Measurements from ENCODE around the gene LRIF1. TPM values are rescaled to one million over a fixed set of nuclear protein-coding genes. Genes with fewer than 3 reads are reported as not detected.

LRIF1 gene
- total and polyA plus RNA-seq, 5 donors: 13.4 to 18.1 (median 15.7) TPM

DNA sequence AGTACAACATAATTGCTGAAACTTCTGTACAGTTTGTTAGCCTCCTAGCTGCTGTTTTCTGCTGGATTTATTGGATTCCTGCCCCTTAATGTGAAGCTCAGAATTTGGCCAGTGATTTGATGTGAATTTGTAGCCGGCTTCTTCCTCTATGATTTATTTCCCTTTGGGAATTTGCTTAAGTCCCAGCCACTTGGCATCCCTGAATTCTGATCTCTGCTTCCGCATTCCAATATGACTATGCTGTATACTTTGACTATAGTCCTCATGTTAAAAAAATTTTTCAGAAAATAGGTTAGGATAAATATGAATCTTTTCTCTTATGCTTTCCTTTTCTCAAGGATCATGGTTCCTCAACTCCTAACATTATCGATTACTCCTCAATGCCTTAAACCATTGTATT is 12.4 kb upstream of the LRIF1 start:
- Histone ChIP-seq H3K27ac (ENCODE audit: low read length) (no peak overlapping the region), H3K4me1 (ENCODE audit: control insufficient read depth, insufficient read depth, low read length) (no peaks in the 10 kb centered on the region), H3K4me3 (ENCODE audit: low read length) (no peak overlapping the region), H3K9me3 (ENCODE audit: control insufficient read depth, low read length) (no peaks in the 10 kb centered on the region), H3K27me3 (ENCODE audit: control insufficient read depth, insufficient read depth) (peaks cover 3% of the 10 kb centered on the region)
- intact Hi-C loops (cut with DNase I): no loop called here
- ATAC-seq (no peak), DNase-seq (no peak)
- 88% methylated on average over 3 of the region's 3 CpGs for WGBS

DNA sequence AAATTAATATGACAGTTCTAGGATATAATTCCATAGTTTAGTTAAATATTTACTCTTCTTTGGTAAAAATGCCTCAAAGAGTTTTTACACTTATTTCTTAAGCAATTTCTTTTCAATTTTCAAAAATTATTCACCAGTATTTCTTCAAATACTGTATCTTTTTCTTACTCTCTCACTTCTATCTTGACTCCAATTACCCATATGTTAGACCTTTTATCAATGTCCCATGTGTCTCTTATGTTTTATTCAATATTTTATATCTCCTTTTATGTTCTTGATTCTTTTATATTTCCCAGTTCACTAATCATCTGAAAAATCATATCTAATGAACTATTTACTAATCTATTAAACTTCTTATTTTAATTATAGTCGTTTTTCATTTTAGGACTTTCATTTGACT is 11.5 kb upstream of the LRIF1 start:
- Histone ChIP-seq H3K4me3 (ENCODE audit: low read length) (no peak overlapping the region), H3K4me1 (ENCODE audit: control insufficient read depth, insufficient read depth, low read length) (no peaks in the 10 kb centered on the region), H3K9me3 (ENCODE audit: control insufficient read depth, low read length) (no peaks in the 10 kb centered on the region), H3K27me3 (ENCODE audit: control insufficient read depth, insufficient read depth) (peaks cover 3% of the 10 kb centered on the region), H3K27ac (ENCODE audit: low read length) (no peak overlapping the region)
- 47% methylated on average over 1 of the region's 1 CpG for WGBS
- no peak for DNase-seq
- no peak for ATAC-seq
- intact Hi-C loops (cut with DNase I): no loop called here

DNA sequence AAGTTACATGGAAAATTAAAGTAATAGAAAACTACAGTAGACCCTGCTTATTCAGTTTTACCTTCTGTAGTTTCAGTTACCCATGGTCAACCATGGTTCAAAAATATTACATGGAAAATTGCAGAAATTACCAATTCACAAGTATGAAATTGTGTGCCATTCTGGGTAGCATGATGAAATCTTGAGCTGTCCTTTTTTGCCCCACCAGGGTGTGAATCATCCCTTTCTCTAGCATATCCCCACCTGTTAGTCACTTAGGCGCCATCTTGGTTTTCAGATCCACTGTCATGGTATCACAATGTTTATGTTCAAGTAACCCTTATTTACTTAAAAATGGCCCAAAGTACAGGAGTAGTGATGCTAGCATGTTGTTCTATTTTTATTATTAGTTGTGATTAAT is 3.5 kb upstream of the LRIF1 start:
- Histone ChIP-seq H3K4me1 (ENCODE audit: control insufficient read depth, insufficient read depth, low read length) (no peaks in the 10 kb centered on the region), H3K27me3 (ENCODE audit: control insufficient read depth, insufficient read depth) (peaks cover 9% of the 10 kb centered on the region), H3K4me3 (ENCODE audit: low read length) (no peak overlapping the region), H3K9me3 (ENCODE audit: control insufficient read depth, low read length) (peaks cover 1% of the 10 kb centered on the region), H3K27ac (ENCODE audit: low read length) (no peak overlapping the region)
- ATAC-seq (no peak), DNase-seq (no peak)
- whole genome bisulfite sequencing: 64% methylated on average over 1 of the region's 1 CpG
- intact Hi-C loops (cut with DNase I): no loop called here

DNA sequence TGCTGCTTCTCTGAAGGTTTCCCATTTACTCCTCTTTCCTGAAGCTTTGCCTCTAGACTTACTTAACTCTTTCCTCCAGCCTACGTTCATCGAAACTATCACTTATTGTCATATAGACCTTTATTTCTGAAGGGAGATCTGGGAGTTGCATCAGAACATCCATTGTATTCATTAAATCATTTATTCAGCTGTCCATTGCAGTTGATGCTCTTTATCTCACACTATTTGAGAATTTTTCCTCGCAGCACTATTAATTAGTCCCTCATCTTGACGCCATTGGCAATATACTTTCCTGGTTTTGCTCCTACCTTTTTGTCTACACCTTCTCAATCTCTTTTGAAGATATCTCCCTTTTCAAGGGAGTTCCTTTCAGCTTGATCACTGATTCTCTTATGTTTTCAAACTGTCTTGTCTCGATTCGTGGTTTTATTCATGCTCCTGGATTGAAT is 757 bp upstream of the LRIF1 start:
- H3K27ac ChIP-seq (ENCODE audit: low read length): peak overlapping the region; percentile 45
- intact Hi-C loops (cut with DNase I): no loop called here

DNA sequence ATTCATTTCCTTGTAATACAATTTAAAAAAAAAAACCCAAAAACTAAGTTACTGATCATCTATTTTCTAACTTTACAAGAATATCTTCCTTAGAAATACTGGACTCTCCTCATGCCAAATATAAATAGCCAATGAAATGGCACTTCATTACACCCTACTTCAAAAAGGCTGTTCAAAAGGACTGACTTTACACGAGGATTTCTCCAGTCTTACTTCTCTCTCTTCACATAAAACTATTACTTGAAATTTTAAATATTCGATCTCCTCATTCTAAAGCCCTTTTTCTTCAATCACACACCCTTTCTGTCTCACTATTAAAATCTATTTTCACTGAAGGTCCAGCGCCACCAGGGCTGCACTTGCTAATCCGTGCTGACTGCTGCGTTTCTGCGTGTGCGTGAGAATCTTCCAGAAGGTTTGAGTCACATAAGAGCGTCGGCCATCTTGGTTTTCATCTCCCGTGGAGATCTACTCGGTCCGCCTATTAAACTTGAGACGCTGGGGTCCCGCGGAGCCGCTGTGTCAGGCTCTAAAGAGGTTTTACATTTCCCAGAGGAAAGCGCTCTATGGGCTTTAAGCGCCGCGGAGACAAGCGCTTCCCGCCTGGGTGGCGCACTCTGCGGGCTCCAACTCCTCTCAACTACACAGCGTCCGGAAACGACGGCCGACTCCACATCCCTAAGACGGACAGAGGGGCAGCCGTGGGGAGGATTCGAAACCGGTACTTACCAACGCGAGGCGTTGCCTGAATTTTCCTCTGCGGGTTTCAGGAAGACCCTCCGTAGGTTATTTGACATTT is 631 bp downstream of the LRIF1 start:
- Histone ChIP-seq H3K9me3 (ENCODE audit: control insufficient read depth, low read length) (peaks cover 1% of the 10 kb centered on the region), H3K27me3 (ENCODE audit: control insufficient read depth, insufficient read depth) (peaks cover 2% of the 10 kb centered on the region), H3K4me3 (ENCODE audit: low read length) (peak overlapping the region; percentile 67), H3K27ac (ENCODE audit: low read length) (peak overlapping the region; percentile 95), H3K4me1 (ENCODE audit: control insufficient read depth, insufficient read depth, low read length) (no peaks in the 10 kb centered on the region)
- intact Hi-C loops (cut with DNase I): no loop called here
- DNase-seq (peak; percentile 58 to 72 (median 67)), ATAC-seq (peak; percentile 61 to 70)
- 5% methylated on average over 38 of the region's 38 CpGs for WGBS

More for the DNA sequence above, 757 bp upstream of the LRIF1 start:
- ATAC-seq: no peak
- no peaks in the 10 kb centered on the region for H3K4me1 ChIP-seq (ENCODE audit: control insufficient read depth, insufficient read depth, low read length)
- no peak for DNase-seq
- H3K4me3 ChIP-seq (ENCODE audit: low read length): peak overlapping the region; percentile 64
- H3K9me3 ChIP-seq (ENCODE audit: control insufficient read depth, low read length): peaks cover 1% of the 10 kb centered on the region
- 59% methylated on average over 6 of the region's 6 CpGs for WGBS
- H3K27me3 ChIP-seq (ENCODE audit: control insufficient read depth, insufficient read depth): peaks cover 7% of the 10 kb centered on the region

DNA sequence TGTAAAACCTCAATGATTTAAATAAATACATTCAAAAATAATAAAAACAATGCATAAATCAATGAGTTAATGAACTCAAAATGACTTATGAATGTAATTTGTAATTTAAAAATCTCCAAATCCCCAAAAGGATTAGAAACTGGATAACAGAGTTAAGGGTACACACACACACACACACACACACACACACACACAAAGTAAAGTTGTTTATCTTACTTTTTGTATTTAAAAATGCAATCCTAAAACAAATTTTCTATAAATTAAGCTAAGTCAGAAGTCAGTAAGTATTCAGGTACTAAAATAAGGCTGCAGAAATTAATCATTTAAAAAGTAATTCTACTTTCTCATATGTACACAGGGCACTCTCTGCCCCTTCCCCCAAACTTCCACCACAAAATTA is 1.8 kb downstream of the LRIF1 start:
- H3K27me3 ChIP-seq (ENCODE audit: control insufficient read depth, insufficient read depth): peaks cover 2% of the 10 kb centered on the region
- DNase-seq: no peak
- ATAC-seq: no peak
- intact Hi-C loops (cut with DNase I): no loop called here
- no peak overlapping the region for H3K27ac ChIP-seq (ENCODE audit: low read length)
- H3K9me3 ChIP-seq (ENCODE audit: control insufficient read depth, low read length): peaks cover 1% of the 10 kb centered on the region
- no peak overlapping the region for H3K4me3 ChIP-seq (ENCODE audit: low read length)
- no peaks in the 10 kb centered on the region for H3K4me1 ChIP-seq (ENCODE audit: control insufficient read depth, insufficient read depth, low read length)

DNA sequence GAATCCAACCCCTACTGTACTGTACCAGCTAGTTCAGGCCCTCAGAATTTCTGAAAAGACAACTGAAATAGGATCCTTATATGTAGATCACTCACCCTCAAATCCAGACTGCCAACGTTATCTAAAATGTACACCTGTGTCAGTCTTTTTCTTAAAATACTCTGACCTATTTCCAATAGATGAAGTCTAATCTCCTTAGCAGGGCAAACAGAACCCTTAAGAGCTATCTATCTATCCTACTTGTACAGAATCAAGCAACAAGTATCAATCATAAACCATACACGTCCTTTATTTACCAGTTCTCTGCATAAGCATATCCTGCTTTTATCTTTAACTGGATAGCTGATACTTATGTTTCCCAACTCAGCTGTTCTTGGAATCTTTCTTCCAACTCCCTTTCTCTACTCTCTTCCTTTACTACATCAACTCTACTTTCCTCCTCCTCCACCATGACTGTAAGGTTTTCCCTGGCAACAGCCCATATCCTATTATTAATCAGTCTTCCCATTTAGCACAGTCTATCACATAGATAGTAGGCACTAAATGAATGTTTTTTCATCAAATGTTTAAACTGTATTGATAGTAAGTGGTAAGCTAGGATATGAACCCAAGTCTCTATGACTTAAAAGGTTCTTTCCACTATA is 2.8 kb downstream of the LRIF1 start:
- WGBS: 91% methylated on average over 2 of the region's 2 CpGs
- ATAC-seq (no peak), DNase-seq (no peak)

DNA sequence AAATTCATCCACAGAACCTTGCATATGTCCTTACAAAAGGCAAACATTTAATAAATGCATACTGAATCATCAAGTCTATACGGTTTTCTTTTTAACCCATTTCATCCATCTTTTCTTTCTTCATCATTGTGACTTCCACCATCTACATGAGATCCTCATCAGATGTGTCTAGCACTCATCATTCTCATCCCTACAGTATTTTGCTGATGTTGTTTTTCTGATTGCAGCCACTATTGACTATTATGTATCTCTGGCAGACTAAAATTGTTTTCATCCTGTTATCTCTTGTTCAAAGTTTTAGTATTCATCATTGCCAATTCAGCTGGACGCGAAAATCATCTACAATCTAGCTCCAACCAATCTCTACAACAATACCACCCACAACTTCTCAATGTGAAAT is 5.9 kb downstream of the LRIF1 start:
- WGBS: 96% methylated on average over 3 of the region's 3 CpGs
- DNase-seq (no peak), ATAC-seq (no peak)
- H3K4me3 ChIP-seq (ENCODE audit: low read length): no peak overlapping the region
- H3K4me1 ChIP-seq (ENCODE audit: control insufficient read depth, insufficient read depth, low read length): no peaks in the 10 kb centered on the region
- H3K27me3 ChIP-seq (ENCODE audit: control insufficient read depth, insufficient read depth): no peaks in the 10 kb centered on the region
- H3K9me3 ChIP-seq (ENCODE audit: control insufficient read depth, low read length): no peaks in the 10 kb centered on the region
- H3K27ac ChIP-seq (ENCODE audit: low read length): no peak overlapping the region
- intact Hi-C loops (cut with DNase I): no loop called here

More for the DNA sequence above, 2.8 kb downstream of the LRIF1 start:
- H3K4me1 ChIP-seq (ENCODE audit: control insufficient read depth, insufficient read depth, low read length): no peaks in the 10 kb centered on the region
- peaks cover 1% of the 10 kb centered on the region for H3K9me3 ChIP-seq (ENCODE audit: control insufficient read depth, low read length)
- no peaks in the 10 kb centered on the region for H3K27me3 ChIP-seq (ENCODE audit: control insufficient read depth, insufficient read depth)
- no peak overlapping the region for H3K27ac ChIP-seq (ENCODE audit: low read length)
- H3K4me3 ChIP-seq (ENCODE audit: low read length): peak overlapping the region; percentile 9
- intact Hi-C loops (cut with DNase I): no loop called here

DNA sequence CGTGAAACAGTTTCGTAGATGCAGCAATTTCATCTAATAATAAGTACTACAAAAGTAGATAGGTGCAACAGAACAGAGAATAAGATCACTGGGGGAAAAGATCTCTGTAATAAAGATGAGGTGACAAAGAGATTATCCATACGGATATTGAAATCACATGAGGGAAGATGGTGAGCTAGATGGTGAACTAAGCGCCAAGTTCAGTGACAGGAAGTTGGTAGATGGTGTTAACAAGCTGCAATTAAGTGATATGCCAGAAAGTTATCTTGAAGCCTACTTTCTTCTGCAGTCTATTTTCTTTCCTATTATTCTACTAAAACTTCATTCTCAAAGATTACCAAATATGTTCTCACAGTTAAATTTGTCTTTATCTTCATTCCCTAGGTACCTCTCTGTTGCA is 7.1 kb downstream of the LRIF1 start:
- Histone ChIP-seq H3K27me3 (ENCODE audit: control insufficient read depth, insufficient read depth) (no peaks in the 10 kb centered on the region), H3K9me3 (ENCODE audit: control insufficient read depth, low read length) (no peaks in the 10 kb centered on the region), H3K27ac (ENCODE audit: low read length) (no peak overlapping the region), H3K4me1 (ENCODE audit: control insufficient read depth, insufficient read depth, low read length) (no peaks in the 10 kb centered on the region), H3K4me3 (ENCODE audit: low read length) (no peak overlapping the region)
- 82% methylated on average over 4 of the region's 4 CpGs for WGBS
- DNase-seq (no peak), ATAC-seq (no peak)
- intact Hi-C loops (cut with DNase I): no loop called here

DNA sequence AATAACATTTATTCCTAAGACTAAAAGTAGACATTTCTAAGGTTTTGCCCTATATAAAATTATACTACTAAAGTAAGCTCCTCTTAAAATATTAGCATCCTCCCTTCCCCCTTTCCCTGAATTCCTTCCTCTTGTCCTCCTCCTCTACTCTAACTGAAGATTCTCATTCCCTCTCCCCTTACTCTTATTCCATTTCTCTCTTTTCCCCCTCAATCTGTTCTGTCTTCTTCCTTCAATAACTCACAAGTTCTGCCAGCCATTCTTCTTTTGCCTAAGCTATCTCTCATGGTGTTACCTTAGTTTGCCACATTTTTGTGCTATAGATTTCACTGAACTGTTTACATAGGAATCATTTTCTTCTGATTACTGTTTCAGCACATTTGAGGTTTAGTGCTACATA is 10.7 kb downstream of the LRIF1 start:
- Histone ChIP-seq H3K27ac (ENCODE audit: low read length) (no peak overlapping the region), H3K4me1 (ENCODE audit: control insufficient read depth, insufficient read depth, low read length) (no peaks in the 10 kb centered on the region), H3K4me3 (ENCODE audit: low read length) (no peak overlapping the region), H3K9me3 (ENCODE audit: control insufficient read depth, low read length) (no peaks in the 10 kb centered on the region), H3K27me3 (ENCODE audit: control insufficient read depth, insufficient read depth) (no peaks in the 10 kb centered on the region)
- no peak for ATAC-seq
- intact Hi-C loops (cut with DNase I): no loop called here
- no peak for DNase-seq

DNA sequence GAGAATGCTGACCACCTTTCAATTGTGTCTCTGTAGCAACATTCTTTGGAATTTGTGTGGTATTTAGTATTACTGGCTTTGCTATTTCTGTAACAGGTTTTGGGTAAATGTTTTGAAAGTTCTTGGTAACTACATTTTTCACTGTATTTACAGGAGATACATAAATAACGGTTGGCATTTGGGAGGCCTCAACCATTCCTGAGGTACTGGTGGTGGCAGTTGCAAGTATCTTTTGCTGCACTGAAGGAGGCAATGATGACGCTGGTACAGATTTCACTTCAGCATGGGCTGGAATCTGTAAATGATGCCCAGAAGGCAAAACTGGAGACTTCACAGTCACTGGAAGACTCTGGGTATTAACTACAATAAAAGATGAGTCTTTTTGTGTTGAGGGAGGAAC is 11.7 kb downstream of the LRIF1 start:
- Histone ChIP-seq H3K4me3 (ENCODE audit: low read length) (no peak overlapping the region), H3K27me3 (ENCODE audit: control insufficient read depth, insufficient read depth) (no peaks in the 10 kb centered on the region), H3K4me1 (ENCODE audit: control insufficient read depth, insufficient read depth, low read length) (no peaks in the 10 kb centered on the region), H3K9me3 (ENCODE audit: control insufficient read depth, low read length) (no peaks in the 10 kb centered on the region), H3K27ac (ENCODE audit: low read length) (no peak overlapping the region)
- DNase-seq (no peak), ATAC-seq (no peak)
- intact Hi-C loops (cut with DNase I): no loop called here
- 95% methylated on average over 2 of the region's 2 CpGs for WGBS
